DOHH2 (cell line): Measurements from ENCODE around the gene FANCL.

Source experiments
- EZH2phosphoT487 ChIP-seq: fragments of 200-600 bp; sonication (generic); IDR thresholded peaks from 2 replicates; pipeline ENCODE4 v1.6.1; 2017; ENCODE audit warnings: borderline replicate concordance, mild to moderate bottlenecking, antibody characterized with exemption, low read length, moderate library complexity, mixed read lengths
- TF ChIP-seq, protein P1 (sequence below): fragments of 200-600 bp; sonication (generic); IDR thresholded peaks from one replicate; pipeline ENCODE4 v1.5.1; 2014; ENCODE audit warnings: antibody characterized with exemption, mild to moderate bottlenecking, low read depth, low read length; ENCODE audit not compliant: poor library complexity, severe bottlenecking

DNA sequence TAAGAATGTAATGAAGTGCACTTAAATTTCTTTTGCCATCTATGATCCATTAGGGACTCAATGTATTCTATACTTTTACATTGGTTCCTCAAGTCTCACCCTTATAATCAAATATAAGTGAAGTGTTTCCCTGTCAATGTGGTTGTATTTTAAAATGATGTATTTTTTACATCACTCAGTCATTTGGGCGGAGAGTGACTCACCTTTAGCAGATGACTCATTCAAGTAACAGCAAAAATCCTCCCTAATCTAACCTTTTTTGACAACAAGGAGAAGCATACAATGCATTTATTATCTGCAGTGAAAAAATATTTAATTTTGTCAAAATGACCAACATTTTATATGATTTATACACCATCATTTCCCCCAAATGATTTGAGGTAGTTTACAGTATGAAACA is 94.4 kb downstream of the FANCL start:
- TF ChIP-seq, protein P1, sequence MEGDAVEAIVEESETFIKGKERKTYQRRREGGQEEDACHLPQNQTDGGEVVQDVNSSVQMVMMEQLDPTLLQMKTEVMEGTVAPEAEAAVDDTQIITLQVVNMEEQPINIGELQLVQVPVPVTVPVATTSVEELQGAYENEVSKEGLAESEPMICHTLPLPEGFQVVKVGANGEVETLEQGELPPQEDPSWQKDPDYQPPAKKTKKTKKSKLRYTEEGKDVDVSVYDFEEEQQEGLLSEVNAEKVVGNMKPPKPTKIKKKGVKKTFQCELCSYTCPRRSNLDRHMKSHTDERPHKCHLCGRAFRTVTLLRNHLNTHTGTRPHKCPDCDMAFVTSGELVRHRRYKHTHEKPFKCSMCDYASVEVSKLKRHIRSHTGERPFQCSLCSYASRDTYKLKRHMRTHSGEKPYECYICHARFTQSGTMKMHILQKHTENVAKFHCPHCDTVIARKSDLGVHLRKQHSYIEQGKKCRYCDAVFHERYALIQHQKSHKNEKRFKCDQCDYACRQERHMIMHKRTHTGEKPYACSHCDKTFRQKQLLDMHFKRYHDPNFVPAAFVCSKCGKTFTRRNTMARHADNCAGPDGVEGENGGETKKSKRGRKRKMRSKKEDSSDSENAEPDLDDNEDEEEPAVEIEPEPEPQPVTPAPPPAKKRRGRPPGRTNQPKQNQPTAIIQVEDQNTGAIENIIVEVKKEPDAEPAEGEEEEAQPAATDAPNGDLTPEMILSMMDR: no peak
- TF ChIP-seq EZH2phosphoT487: no peak
